ENCODE measurements around the gene MAGI2. TPM values are rescaled to one million over a fixed set of nuclear protein-coding genes. Genes with fewer than 3 reads are reported as not detected.

Gene MAGI2
- total and polyA plus RNA-seq, 2 donors from 2014 or later, result 4.4 to 9.0 TPM

GRCh38 chr7:78402096-78402495 is 1051.4 kb downstream of the MAGI2 start:
- no peak for FAIRE-seq
- no peaks in the 10 kb centered on the region for H3K36me3 ChIP-seq (ENCODE audit: control insufficient read depth in 2 of 3, insufficient read depth in 3 of 3, low read length in 3 of 3)
- intact Hi-C loops (cut with DNase I), result no loop called here
- no peaks in the 10 kb centered on the region for H3K9me3 ChIP-seq (ENCODE audit: control insufficient read depth in 2 of 3, insufficient read depth in 1 of 3, low read length in 3 of 3)
- no peak overlapping the region for H3K9ac ChIP-seq (ENCODE audit: low read length in 3 of 3)
- no peaks in the 10 kb centered on the region for H3K27me3 ChIP-seq (ENCODE audit: control insufficient read depth, insufficient read depth, low read length)
- no peak overlapping the region for H3K27ac ChIP-seq (ENCODE audit: low read depth in 2 of 2, low read length in 2 of 2)
- no peak for TF ChIP-seq CTCF (IDR thresholded peaks at IDR 0.05; ENCODE audit: borderline replicate concordance, extremely low read depth, insufficient read depth)
- H3K4me1 ChIP-seq (ENCODE audit: control insufficient read depth in 2 of 3, insufficient read depth in 2 of 3, low read depth in 1 of 3, low read length in 3 of 3), result no peaks in the 10 kb centered on the region
- DNase-seq, result no peak
- H3K4me3 ChIP-seq (ENCODE audit: low read length in 3 of 3), result no peak overlapping the region

- intact Hi-C loops (cut with DNase I), result no loop called here
- no peak overlapping the region for H3K27ac ChIP-seq (ENCODE audit: low read depth in 2 of 2, low read length in 2 of 2)
- no peak overlapping the region for H3K9ac ChIP-seq (ENCODE audit: low read length in 3 of 3)
- H3K9me3 ChIP-seq (ENCODE audit: control insufficient read depth in 2 of 3, insufficient read depth in 1 of 3, low read length in 3 of 3), result no peaks in the 10 kb centered on the region
- FAIRE-seq, result no peak
- no peak overlapping the region for H3K4me3 ChIP-seq (ENCODE audit: low read length in 3 of 3)
- no peaks in the 10 kb centered on the region for H3K27me3 ChIP-seq (ENCODE audit: control insufficient read depth, insufficient read depth, low read length)
- H3K4me1 ChIP-seq (ENCODE audit: control insufficient read depth in 2 of 3, insufficient read depth in 2 of 3, low read depth in 1 of 3, low read length in 3 of 3), result no peaks in the 10 kb centered on the region
- no peak for DNase-seq
- TF ChIP-seq CTCF (IDR thresholded peaks at IDR 0.05; ENCODE audit: borderline replicate concordance, extremely low read depth, insufficient read depth), result no peak
- no peaks in the 10 kb centered on the region for H3K36me3 ChIP-seq (ENCODE audit: control insufficient read depth in 2 of 3, insufficient read depth in 3 of 3, low read length in 3 of 3)
These were observed 1053.4 kb downstream of the MAGI2 start for GRCh38 chr7:78400038-78400437.

- no peak for FAIRE-seq
- H3K9me3 ChIP-seq (ENCODE audit: control insufficient read depth in 2 of 3, insufficient read depth in 1 of 3, low read length in 3 of 3), result no peaks in the 10 kb centered on the region
- H3K4me1 ChIP-seq (ENCODE audit: control insufficient read depth in 2 of 3, insufficient read depth in 2 of 3, low read depth in 1 of 3, low read length in 3 of 3), result no peaks in the 10 kb centered on the region
- H3K27ac ChIP-seq (ENCODE audit: low read depth in 2 of 2, low read length in 2 of 2), result no peak overlapping the region
- no peak overlapping the region for H3K9ac ChIP-seq (ENCODE audit: low read length in 3 of 3)
- no peak for DNase-seq
- H3K36me3 ChIP-seq (ENCODE audit: control insufficient read depth in 2 of 3, insufficient read depth in 3 of 3, low read length in 3 of 3), result no peaks in the 10 kb centered on the region
- H3K27me3 ChIP-seq (ENCODE audit: control insufficient read depth, insufficient read depth, low read length), result no peaks in the 10 kb centered on the region
- H3K4me3 ChIP-seq (ENCODE audit: low read length in 3 of 3), result no peak overlapping the region
- TF ChIP-seq CTCF (IDR thresholded peaks at IDR 0.05; ENCODE audit: borderline replicate concordance, extremely low read depth, insufficient read depth), result no peak
- intact Hi-C loops (cut with DNase I), result no loop called here
These were observed 1054.3 kb downstream of the MAGI2 start for GRCh38 chr7:78399033-78399769.

GRCh38 chr7:78398576-78398975 is 1054.9 kb downstream of the MAGI2 start:
- Histone ChIP-seq H3K27me3 (ENCODE audit: control insufficient read depth, insufficient read depth, low read length) (no peaks in the 10 kb centered on the region), H3K4me1 (ENCODE audit: control insufficient read depth in 2 of 3, insufficient read depth in 2 of 3, low read depth in 1 of 3, low read length in 3 of 3) (no peaks in the 10 kb centered on the region), H3K9me3 (ENCODE audit: control insufficient read depth in 2 of 3, insufficient read depth in 1 of 3, low read length in 3 of 3) (no peaks in the 10 kb centered on the region), H3K4me3 (ENCODE audit: low read length in 3 of 3) (no peak overlapping the region), H3K27ac (ENCODE audit: low read depth in 2 of 2, low read length in 2 of 2) (no peak overlapping the region), H3K36me3 (ENCODE audit: control insufficient read depth in 2 of 3, insufficient read depth in 3 of 3, low read length in 3 of 3) (no peaks in the 10 kb centered on the region), H3K9ac (ENCODE audit: low read length in 3 of 3) (no peak overlapping the region)
- FAIRE-seq, result no peak
- intact Hi-C loops (cut with DNase I), result no loop called here
- no peak for DNase-seq
- no peak for TF ChIP-seq CTCF (IDR thresholded peaks at IDR 0.05; ENCODE audit: borderline replicate concordance, extremely low read depth, insufficient read depth)
